ENCODE results near the gene ARHGEF10L. TPM values are rescaled to one million over a fixed set of nuclear protein-coding genes. Genes with fewer than 3 reads are reported as not detected.

ARHGEF10L gene
- total RNA-seq, 4 donors from 2014 or later, result 72.7 to 177 (median 156) TPM

GRCh38 chr1:17683598-17683997, 144.1 kb downstream of the ARHGEF10L start:
- no peaks in the 10 kb centered on the region for H3K27me3 ChIP-seq
- H3K4me1 ChIP-seq, result no peaks in the 10 kb centered on the region
- no peaks in the 10 kb centered on the region for H3K9me3 ChIP-seq
- TF ChIP-seq POLR2A (IDR thresholded peaks at IDR 0.05), result no peak
- TF ChIP-seq, protein P1, sequence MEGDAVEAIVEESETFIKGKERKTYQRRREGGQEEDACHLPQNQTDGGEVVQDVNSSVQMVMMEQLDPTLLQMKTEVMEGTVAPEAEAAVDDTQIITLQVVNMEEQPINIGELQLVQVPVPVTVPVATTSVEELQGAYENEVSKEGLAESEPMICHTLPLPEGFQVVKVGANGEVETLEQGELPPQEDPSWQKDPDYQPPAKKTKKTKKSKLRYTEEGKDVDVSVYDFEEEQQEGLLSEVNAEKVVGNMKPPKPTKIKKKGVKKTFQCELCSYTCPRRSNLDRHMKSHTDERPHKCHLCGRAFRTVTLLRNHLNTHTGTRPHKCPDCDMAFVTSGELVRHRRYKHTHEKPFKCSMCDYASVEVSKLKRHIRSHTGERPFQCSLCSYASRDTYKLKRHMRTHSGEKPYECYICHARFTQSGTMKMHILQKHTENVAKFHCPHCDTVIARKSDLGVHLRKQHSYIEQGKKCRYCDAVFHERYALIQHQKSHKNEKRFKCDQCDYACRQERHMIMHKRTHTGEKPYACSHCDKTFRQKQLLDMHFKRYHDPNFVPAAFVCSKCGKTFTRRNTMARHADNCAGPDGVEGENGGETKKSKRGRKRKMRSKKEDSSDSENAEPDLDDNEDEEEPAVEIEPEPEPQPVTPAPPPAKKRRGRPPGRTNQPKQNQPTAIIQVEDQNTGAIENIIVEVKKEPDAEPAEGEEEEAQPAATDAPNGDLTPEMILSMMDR (IDR thresholded peaks at IDR 0.05), result no peak
- no peak overlapping the region for H3K27ac ChIP-seq
- no peak for DNase-seq
- no peak overlapping the region for H3K4me3 ChIP-seq
- peaks cover 0 to 29% (median 0%) of the 10 kb centered on the region in 3 donors for H3K36me3 ChIP-seq

DNA sequence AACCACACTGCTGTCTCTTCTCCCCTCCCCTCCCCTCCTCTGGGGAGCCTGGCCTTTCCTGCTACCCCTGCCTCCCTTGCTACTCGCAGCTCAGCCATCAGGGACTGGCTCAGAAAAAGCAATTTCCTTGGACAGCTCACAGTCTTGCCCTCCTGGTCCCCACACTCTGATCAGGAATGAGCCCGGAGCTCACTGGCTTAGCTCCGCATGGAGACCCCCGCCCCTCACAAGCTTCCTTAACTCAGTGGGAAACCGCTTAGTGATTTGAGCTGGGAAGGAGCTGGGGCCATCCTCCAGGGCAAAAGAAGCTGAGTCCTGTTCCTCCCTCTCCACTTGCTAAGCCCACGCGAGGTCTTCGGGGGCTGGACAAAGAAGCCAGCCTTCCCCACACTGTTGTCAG, 145.3 kb downstream of the ARHGEF10L start:
- H3K36me3 ChIP-seq, result peaks cover 0 to 28% (median 0%) of the 10 kb centered on the region in 3 donors

DNA sequence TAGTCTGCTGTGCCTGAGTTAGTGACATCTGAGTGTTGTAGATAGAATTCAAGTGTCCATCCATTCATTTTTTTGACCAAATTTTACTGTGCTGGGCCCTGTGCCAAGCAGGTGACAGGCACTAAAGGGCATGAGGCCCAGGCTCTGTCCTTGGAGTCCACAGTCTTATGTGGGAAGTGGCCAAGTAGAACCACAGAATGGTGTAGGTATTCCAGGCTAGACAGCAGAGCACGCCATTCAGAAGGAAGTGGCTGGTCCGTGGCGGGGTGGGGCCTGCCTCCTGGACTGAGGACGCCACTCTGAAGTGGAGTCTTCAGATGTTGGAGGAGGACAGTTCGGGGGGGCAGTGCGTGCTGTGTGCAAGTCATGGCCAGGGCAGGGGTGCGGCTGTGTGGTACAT, 146.8 kb downstream of the ARHGEF10L start:
- Histone ChIP-seq H3K36me3 (peaks cover 0 to 27% (median 0%) of the 10 kb centered on the region in 3 donors), H3K4me3 (no peak overlapping the region), H3K27ac (no peak overlapping the region), H3K4me1 (no peaks in the 10 kb centered on the region), H3K9me3 (no peaks in the 10 kb centered on the region), H3K27me3 (no peaks in the 10 kb centered on the region)
- TF ChIP-seq, protein P1 (IDR thresholded peaks at IDR 0.05), result no peak
- no peak for TF ChIP-seq POLR2A (IDR thresholded peaks at IDR 0.05)
- no peak for DNase-seq

More for the DNA sequence above, 145.3 kb downstream of the ARHGEF10L start:
- Histone ChIP-seq H3K9me3 (no peaks in the 10 kb centered on the region), H3K4me3 (no peak overlapping the region), H3K27ac (no peak overlapping the region), H3K4me1 (no peaks in the 10 kb centered on the region), H3K27me3 (no peaks in the 10 kb centered on the region)
- TF ChIP-seq, protein P1 (IDR thresholded peaks at IDR 0.05), result no peak
- no peak for TF ChIP-seq POLR2A (IDR thresholded peaks at IDR 0.05)
- DNase-seq, result no peak

GRCh38 chr1:17687145-17687544, 147.6 kb downstream of the ARHGEF10L start:
- TF ChIP-seq POLR2A (IDR thresholded peaks at IDR 0.05), result no peak
- TF ChIP-seq, protein P1 (IDR thresholded peaks at IDR 0.05), result no peak
- no peaks in the 10 kb centered on the region for H3K4me1 ChIP-seq
- H3K4me3 ChIP-seq, result no peak overlapping the region
- H3K27ac ChIP-seq, result no peak overlapping the region
- no peaks in the 10 kb centered on the region for H3K9me3 ChIP-seq
- no peaks in the 10 kb centered on the region for H3K27me3 ChIP-seq
- DNase-seq, result no peak
- H3K36me3 ChIP-seq, result peaks cover 0 to 30% (median 0%) of the 10 kb centered on the region in 3 donors

GRCh38 chr1:17688217-17688810, 148.8 kb downstream of the ARHGEF10L start:
- H3K9me3 ChIP-seq, result no peaks in the 10 kb centered on the region
- TF ChIP-seq, protein P1 (IDR thresholded peaks at IDR 0.05), result no peak
- TF ChIP-seq POLR2A (IDR thresholded peaks at IDR 0.05), result no peak
- DNase-seq, result no peak
- H3K27me3 ChIP-seq, result no peaks in the 10 kb centered on the region
- H3K4me3 ChIP-seq, result no peak overlapping the region
- no peaks in the 10 kb centered on the region for H3K4me1 ChIP-seq
- H3K36me3 ChIP-seq, result peaks cover 0 to 41% (median 0%) of the 10 kb centered on the region in 3 donors
- no peak overlapping the region for H3K27ac ChIP-seq

Measured in Peyer's patch (tissue), 4 donors.